GM12892 (cell line): ENCODE measurements around the gene PSMB10.

Source experiments
- DNase-seq: peaks from one replicate; pipeline ENCODE4 v3.0.0; 2011; ENCODE audit not compliant: insufficient read length
- FAIRE-seq: peaks from 2 replicates; lab custom pipeline; 2011; peaks lifted over from hg19 to GRCh38; lab: Jason Lieb, UNC
- POLR2A ChIP-seq: IDR thresholded peaks from 2 replicates; pipeline ENCODE4 v1.6.1; 2011; ENCODE audit warnings: low read depth, low read length, control low read depth
- POLR2AphosphoS5 ChIP-seq: IDR thresholded peaks from 2 replicates; pipeline ENCODE4 v1.6.1; 2011; ENCODE audit warnings: low read depth, low read length, control low read depth
- TAF1 ChIP-seq: IDR thresholded peaks from 2 replicates; pipeline ENCODE4 v1.6.1; 2011; ENCODE audit warnings: low read depth, mild to moderate bottlenecking, control low read depth, low read length, borderline replicate concordance

PSMB10 gene

GRCh38 chr16:67936880-67937605 is 393 bp upstream of the PSMB10 start:
- DNase-seq (peak; percentile 83), FAIRE-seq (no peak)
- TF ChIP-seq POLR2AphosphoS5 (no peak), TAF1 (no peak), POLR2A (no peak; the same call in 1 of the 2 replicates)

GRCh38 chr16:67935402-67936123 is 1.1 kb downstream of the PSMB10 start:
- FAIRE-seq = peak; percentile 97
- DNase-seq = peak; percentile 100
- peak; percentile 74; the same call in 1 of the 2 replicates for TF ChIP-seq POLR2A
- TF ChIP-seq POLR2AphosphoS5 = peak; percentile 89
- TF ChIP-seq TAF1 = peak; percentile 81; the same call in 1 of the 2 replicates

- DNase-seq (no peak), FAIRE-seq (no peak)
- TF ChIP-seq POLR2A (no peak), TAF1 (no peak), POLR2AphosphoS5 (no peak)
Observed at GRCh38 chr16:67935101-67935401, 1.6 kb downstream of the PSMB10 start.

- FAIRE-seq = no peak
- DNase-seq = no peak
- TF ChIP-seq POLR2A (no peak), TAF1 (no peak), POLR2AphosphoS5 (no peak)
Observed at GRCh38 chr16:67934306-67935100, 2.1 kb downstream of the PSMB10 start.

GRCh38 chr16:67933805-67934204 is 2.8 kb downstream of the PSMB10 start:
- FAIRE-seq (no peak), DNase-seq (no peak)
- peak; percentile 59 for TF ChIP-seq POLR2A
- TF ChIP-seq TAF1 = no peak
- TF ChIP-seq POLR2AphosphoS5 = no peak; the same call in none of the 2 replicates

- TF ChIP-seq POLR2A = no peak
- FAIRE-seq = no peak
Observed at GRCh38 chr16:67932462-67932840, 4.2 kb downstream of the PSMB10 start.

GRCh38 chr16:67931712-67932461 is 4.8 kb downstream of the PSMB10 start, which contains the start of gene CTRL:
Gene CTRL, minus strand, starts transcription at chr16:67931862. Its CDS starts 10 bp downstream, at chr16:67931852.
- no peak for DNase-seq
- TF ChIP-seq POLR2A (peak; percentile 1; the same call in 1 of the 2 replicates), TAF1 (no peak), POLR2AphosphoS5 (0 out of 2 replicates have a peak, but pooled peaks have one; percentile 48)
- no peak for FAIRE-seq

More at GRCh38 chr16:67932462-67932840, 4.2 kb downstream of the PSMB10 start:
- DNase-seq = no peak

- TF ChIP-seq TAF1 (no peak), POLR2A (peak; percentile 57)
- DNase-seq = no peak
- no peak for FAIRE-seq
Observed at GRCh38 chr16:67930678-67931211, 5.9 kb downstream of the PSMB10 start.

- FAIRE-seq (no peak), DNase-seq (no peak)
- no peak for TF ChIP-seq TAF1
- no peak for TF ChIP-seq POLR2A
- TF ChIP-seq POLR2AphosphoS5 = no peak
Observed at GRCh38 chr16:67930191-67930590, 6.5 kb downstream of the PSMB10 start.

GRCh38 chr16:67928561-67929364 is 7.9 kb downstream of the PSMB10 start:
- DNase-seq (peak; percentile 89), FAIRE-seq (peak; percentile 86)
- TF ChIP-seq TAF1 (no peak), POLR2A (no peak), POLR2AphosphoS5 (peak; percentile 55)
